Left colon (tissue), 2 donors: ENCODE data around the gene CST7. TPM values are rescaled to one million over a fixed set of nuclear protein-coding genes. Genes with fewer than 3 reads are reported as not detected.
A peak's percentile ranks its signal among the peaks of the same experiment; 100 is the strongest.

Experiments used
- ATAC-seq: fragments of 200-7000 bp; cut with Tn5 transposase; one replicate; pipeline ENCODE4 v1.9.1; 2020; ENCODE audit warnings: mild to moderate bottlenecking, moderate library complexity
- DNase-seq, 2 donors: peaks; one replicate each; pipeline ENCODE4 v3.0.0-alpha.2; 2020
- intact Hi-C, 2 donors: fragments of 100-400 bp; cut with DNase I in 1 of 2; cut with micrococcal nuclease in 1 of 2; formaldehyde crosslinking; loops; one replicate each; pipeline versions ENCODE4 v1.11.2 to v1.14.0; 2022; cut with DNase I, micrococcal nuclease
- long read RNA-seq: library from polyadenylated mRNA; unstranded; transcript quantifications from one replicate; pipeline ENCODE4 v2.0.0, GENCODE V29; 2021
- total RNA-seq, 2 donors: library from RNA; stranded (reverse); fragmentation: NEBNext Ultra II Directional; extraction: Animal tissue kit (Norgen Biotek cat#: 25700); gene quantifications; one replicate each; pipeline ENCODE4 v1.2.1, GENCODE V29; 2021
- donor health status: DM: no; HTN: no; CAD: no.
- donor health status: DM: yes; HTN: yes; CAD: no.

Gene CST7
- total RNA-seq: 1 to 10 TPM in 1 of 2 donors, under 1 TPM in 1; 0.85 to 1.8 TPM
- long read RNA-seq: 0 reads

- intact Hi-C loops: no loop called here
- peak; percentile 44 to 56 for DNase-seq
- ATAC-seq: peak; percentile 59
Observed at GRCh38 chr20:24948939-24949679, at the start of gene CST7. TSS of gene CST7 (plus strand) at chr20:24949269. CDS start at chr20:24949506, 237 bp downstream.

- no peak for DNase-seq
- ATAC-seq: no peak
- intact Hi-C loops: no loop called here
Observed at GRCh38 chr20:24906806-24907205, 42.3 kb upstream of the CST7 start.

DNA sequence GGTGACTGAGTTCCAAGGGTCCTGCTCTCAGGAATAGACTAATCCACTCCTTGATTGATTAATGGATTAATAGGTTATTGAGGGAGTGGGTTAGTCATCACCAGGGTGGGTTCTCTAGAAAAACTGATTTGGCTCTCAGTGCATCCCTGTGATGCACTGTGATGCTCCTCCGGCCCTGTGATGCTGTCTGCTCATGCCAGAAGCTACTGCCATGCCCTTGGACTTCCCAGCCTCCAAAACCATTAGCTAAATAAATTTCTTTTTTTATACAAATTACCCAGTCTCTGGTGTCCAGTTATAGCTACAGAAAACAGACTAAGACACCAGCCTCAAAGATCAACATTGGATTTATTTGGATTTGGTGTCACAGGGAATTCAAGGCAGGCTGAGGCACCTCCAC lies 40.4 kb upstream of the CST7 start:
- intact Hi-C loops: no loop called here
- DNase-seq: no peak
- no peak for ATAC-seq

GRCh38 chr20:24909086-24909780 lies 39.8 kb upstream of the CST7 start:
- intact Hi-C loops: no loop called here
- ATAC-seq (no peak), DNase-seq (no peak)

- DNase-seq (no peak), ATAC-seq (no peak)
- intact Hi-C loops: loop anchor here in 1 of 2 donors (10.0 kb wide), 1 partner anchor 745 kb away; no protein-coding TSS in a partner anchor
Observed at GRCh38 chr20:24909861-24910260, 39.2 kb upstream of the CST7 start.

DNA sequence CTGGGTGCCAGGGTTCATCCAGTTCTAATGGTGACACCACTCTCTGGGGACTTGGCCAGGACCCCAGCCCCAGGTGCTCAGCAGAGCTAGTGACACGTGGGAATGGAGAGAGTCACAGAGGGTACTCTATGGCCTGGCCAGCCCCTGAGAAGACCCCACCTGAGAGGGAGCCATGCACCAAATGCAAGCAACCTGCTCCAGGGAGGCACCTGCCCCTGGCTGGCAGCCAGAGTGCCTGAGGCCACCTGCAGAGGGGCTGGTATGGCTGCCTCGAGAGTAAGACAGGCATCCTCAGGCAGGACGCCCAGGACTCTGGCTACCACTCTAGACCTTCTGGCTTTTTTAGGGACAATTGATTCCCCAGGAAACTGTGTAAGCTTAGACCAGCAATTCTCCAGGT lies 38.6 kb upstream of the CST7 start:
- intact Hi-C loops: loop anchor here in 1 of 2 donors (10.0 kb wide), 1 partner anchor 746 kb away; no protein-coding TSS in a partner anchor
- DNase-seq (no peak), ATAC-seq (no peak)

GRCh38 chr20:24911461-24911860 lies 37.6 kb upstream of the CST7 start:
- intact Hi-C loops: loop anchor here in 1 of 2 donors (10.0 kb wide), 1 partner anchor 747 kb away; no protein-coding TSS in a partner anchor
- ATAC-seq: no peak
- DNase-seq: no peak

DNA sequence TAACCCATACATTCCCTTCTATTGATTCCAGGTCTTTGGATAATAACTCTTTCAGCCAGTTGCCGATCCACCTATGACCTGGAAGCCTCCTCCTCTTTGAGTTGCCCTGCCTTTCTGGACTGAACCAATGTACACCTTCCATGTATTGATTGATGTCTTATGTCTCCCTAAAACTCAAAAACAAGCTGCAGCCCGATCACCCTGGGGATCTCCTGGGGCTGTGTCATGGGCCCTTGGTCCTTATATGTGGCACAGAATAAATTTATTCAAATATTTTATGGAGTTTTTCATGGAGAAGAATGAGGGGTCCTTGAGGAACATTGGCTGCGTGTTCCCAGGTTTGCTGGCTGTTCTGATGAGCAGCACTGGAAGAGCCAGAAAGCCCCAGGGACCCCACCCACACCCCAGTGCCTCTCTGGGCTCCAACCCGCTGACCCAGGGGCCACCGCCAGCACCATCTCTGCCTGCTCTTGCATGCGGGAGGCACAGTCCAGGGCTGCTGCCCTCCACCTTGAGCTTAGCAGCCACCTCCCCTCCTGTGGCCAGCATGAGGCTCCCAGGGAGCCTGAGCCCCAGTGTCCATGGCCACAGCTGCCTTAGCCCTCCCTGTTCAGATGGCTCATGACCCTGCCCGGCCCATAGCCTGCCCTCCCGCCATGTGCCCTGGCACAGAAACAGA lies 36.5 kb upstream of the CST7 start:
- ATAC-seq (no peak), DNase-seq (no peak)
- intact Hi-C loops: loop anchor here in 1 of 2 donors (10.0 kb wide), 1 partner anchor 748 kb away; no protein-coding TSS in a partner anchor

- intact Hi-C loops: loop anchor here in 1 of 2 donors (10.0 kb wide), 1 partner anchor 748 kb away; no protein-coding TSS in a partner anchor
- DNase-seq (no peak), ATAC-seq (no peak)
Observed at GRCh38 chr20:24913076-24913628, 35.9 kb upstream of the CST7 start.

GRCh38 chr20:24914388-24915241 lies 34.5 kb upstream of the CST7 start:
- ATAC-seq (no peak), DNase-seq (no peak)
- intact Hi-C loops: loop anchor here in 1 of 2 donors (10.0 kb wide), 1 partner anchor 750 kb away; no protein-coding TSS in a partner anchor

GRCh38 chr20:24915440-24915839 lies 33.6 kb upstream of the CST7 start:
- ATAC-seq: no peak
- no peak for DNase-seq
- intact Hi-C loops: loop anchor here in 1 of 2 donors (10.0 kb wide), 1 partner anchor 751 kb away; no protein-coding TSS in a partner anchor

- ATAC-seq (no peak), DNase-seq (no peak)
- intact Hi-C loops: loop anchor here in 1 of 2 donors (10.0 kb wide), 1 partner anchor 751 kb away; no protein-coding TSS in a partner anchor
Observed at GRCh38 chr20:24915892-24916291, 33.2 kb upstream of the CST7 start.

DNA sequence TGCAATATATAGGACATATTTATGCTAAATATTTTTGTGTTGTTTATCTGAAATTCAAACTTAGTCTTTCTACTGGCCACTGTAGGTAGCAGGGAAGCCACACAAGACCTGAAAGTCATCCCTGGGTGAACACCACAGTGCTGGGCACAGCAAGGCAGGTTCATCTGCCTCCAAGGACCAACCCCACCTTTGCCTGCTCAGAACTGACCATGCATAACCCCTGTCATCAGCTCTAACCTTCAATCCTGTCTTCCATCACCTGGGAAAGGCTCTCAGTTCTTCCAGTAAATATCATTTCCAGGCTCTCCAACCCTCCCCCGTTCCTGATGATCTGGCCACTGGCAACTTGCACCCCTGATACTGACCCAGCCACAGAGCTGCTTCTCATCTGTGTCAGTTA lies 32.7 kb upstream of the CST7 start:
- ATAC-seq (no peak), DNase-seq (no peak)
- intact Hi-C loops: loop anchor here in 1 of 2 donors (10.0 kb wide), 1 partner anchor 752 kb away; no protein-coding TSS in a partner anchor

DNA sequence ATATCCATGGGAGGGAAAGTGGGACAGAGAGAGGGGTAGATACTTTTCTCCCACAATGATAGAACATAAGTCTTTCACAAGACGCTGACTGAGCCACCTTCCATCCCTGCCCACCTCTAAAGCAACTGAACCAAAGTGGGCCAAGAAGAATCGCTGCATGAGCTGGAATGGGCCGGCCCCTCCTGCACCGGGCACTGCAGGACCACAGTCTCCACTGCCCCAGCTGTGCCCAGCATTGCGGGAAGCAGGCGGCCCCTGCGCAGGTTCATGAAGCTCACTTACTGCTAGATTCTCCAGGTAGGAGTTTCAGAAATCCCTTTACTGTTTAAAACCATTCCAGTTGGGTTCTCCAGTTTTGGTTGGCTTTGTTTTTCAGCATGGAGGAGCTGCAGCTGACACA lies 32.0 kb upstream of the CST7 start:
- ATAC-seq (no peak), DNase-seq (no peak)
- intact Hi-C loops: loop anchor here in 1 of 2 donors (10.0 kb wide), 1 partner anchor 752 kb away; no protein-coding TSS in a partner anchor

DNA sequence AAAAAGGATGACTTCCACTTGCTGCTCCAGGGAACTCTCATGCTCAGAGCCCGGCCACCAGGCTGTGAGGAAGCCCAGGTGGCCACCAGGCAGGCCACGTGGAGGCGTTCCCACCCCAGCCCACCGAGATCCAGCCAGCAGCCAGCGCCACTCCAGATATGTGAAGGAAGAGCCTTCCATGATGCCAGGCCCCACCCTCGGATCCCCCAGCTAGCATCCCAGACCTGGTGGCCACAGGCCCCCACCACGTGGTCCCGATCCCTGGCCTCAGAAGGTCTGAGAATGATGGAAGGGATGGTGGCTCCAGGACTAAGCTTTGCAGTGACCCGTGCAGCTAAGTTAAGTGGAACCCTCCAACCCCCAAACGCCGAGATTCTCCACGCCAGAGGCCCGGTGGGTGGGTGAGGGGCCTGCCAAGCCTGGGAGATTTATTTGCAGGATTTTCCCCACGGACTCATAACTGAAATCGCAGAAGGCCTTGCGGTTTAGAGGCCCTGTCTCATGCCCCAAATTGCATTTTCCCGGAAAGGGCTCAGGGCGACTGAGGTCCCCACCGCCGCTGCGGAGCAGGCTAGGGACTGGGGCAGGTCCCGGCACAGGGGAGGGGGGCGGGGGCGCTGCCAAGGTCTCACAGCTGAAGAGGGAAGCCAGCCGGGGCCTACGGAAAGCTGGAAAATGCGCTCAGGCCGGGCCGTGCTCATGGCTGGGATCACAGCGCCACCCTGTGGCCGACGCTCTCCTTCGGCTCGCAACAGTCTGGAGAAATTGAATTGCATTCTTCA lies 31.1 kb upstream of the CST7 start:
- peak; percentile 84 for ATAC-seq
- peak in 1 of 2 donors; percentile 78 for DNase-seq
- intact Hi-C loops: loop anchor here in 1 of 2 donors (10.0 kb wide), 1 partner anchor 753 kb away; no protein-coding TSS in a partner anchor

- ATAC-seq (no peak), DNase-seq (no peak)
Observed at GRCh38 chr20:24918579-24919566, 30.2 kb upstream of the CST7 start.

More at GRCh38 chr20:24918579-24919566, 30.2 kb upstream of the CST7 start:
- intact Hi-C loops: loop anchor here in 1 of 2 donors (10.0 kb wide), 1 partner anchor 754 kb away; no protein-coding TSS in a partner anchor
